Cardiac ventricle fibroblast (primary cell): ENCODE measurements around the gene TOR1A. TPM values are rescaled to one million over a fixed set of nuclear protein-coding genes. Genes with fewer than 3 reads are reported as not detected.

Experiments
- total RNA-seq: library from RNA; depleted of rRNA; stranded (reverse); fragments of >200 nt; gene quantifications from 2 replicates; pipeline ENCODE4 v1.2.3, GENCODE V29; 2015

Gene TOR1A
- 27.5 and 32.2 TPM in 2 replicates for total RNA-seq

GRCh38 chr9:129823935-129824601, at the start of gene TOR1A:
TSS of gene TOR1A (minus strand) at chr9:129824136. CDS start at chr9:129824085, 51 bp downstream.

DNA sequence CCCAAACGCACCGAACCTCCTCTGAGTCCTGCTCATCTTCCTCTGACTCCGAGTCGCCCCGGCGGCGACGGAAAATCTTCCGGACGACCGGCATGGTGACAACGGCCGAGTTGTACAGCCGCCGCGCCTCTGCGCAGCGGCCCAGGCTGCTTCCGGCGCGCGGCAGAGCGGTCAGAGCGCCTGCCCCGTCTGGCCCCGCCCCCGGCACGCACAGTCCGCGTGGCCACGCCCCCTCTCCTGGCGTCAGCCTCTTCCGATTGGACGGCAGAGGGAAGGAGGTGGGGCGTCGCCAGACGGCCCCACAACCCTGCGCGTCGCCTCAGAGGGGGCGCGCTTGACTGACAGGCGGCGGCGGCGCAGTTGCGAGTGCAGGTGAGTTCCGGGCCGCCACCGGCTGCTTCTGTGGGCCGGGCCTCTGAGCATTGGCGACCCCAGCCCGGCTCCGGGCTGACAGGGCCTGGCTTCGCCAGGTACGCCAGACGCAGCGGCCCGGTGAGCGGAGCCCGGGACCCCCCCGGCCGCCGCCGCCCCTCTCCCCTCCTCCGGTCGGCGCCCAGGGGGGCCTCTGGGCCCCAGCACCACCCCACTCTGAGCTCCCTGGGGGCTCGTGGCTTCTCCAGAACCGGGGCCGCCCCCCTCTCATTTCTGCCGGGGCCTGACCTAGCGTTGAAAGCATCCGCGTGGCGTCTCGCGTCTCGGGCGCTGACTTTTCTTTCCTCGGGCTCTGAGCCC, 11.4 kb upstream of the TOR1A start, which contains the start of the genes C9orf78 and USP20:
Gene C9orf78 (minus strand): TSS at position 148 of the 732 bp plus-strand sequence. CDS start 54 bp downstream, at position 94.
Gene USP20 (plus strand): TSS at position 331 of the 732 bp plus-strand sequence. CDS start 17,098 bp downstream, outside the sequence.

GRCh38 chr9:129802833-129803675, 20.9 kb downstream of the TOR1A start, which contains the start of gene TOR1B:
TSS of gene TOR1B (plus strand) at chr9:129803184. CDS start at chr9:129803213, 29 bp downstream.

Other genes with a start within 250 kb of the TOR1A start
- gene C9orf50, start 203.0 kb downstream of the TOR1A start, total RNA-seq, result 0.12 TPM in 1 of 2 replicates, not detected in the other
- 17.6 and 27.1 TPM in 2 replicates for gene NTMT1, start 198.0 kb downstream of the TOR1A start, total RNA-seq
- 10.4 and 11.4 TPM in 2 replicates for gene ASB6, start 182.0 kb downstream of the TOR1A start, total RNA-seq
- gene PRRX2, start 158.5 kb downstream of the TOR1A start, total RNA-seq, result 6.5 and 11.9 TPM in 2 replicates
- 7.4 and 8.9 TPM in 2 replicates for gene PTGES, start 71.1 kb downstream of the TOR1A start, total RNA-seq
- gene TOR1B, start 21.0 kb downstream of the TOR1A start, total RNA-seq, result 22.7 and 28.6 TPM in 2 replicates
- 33.4 and 44.5 TPM in 2 replicates for gene C9orf78, start 11.1 kb upstream of the TOR1A start, total RNA-seq
- gene USP20, start 11.3 kb upstream of the TOR1A start, total RNA-seq, result 11.1 and 17.2 TPM in 2 replicates
- gene FNBP1, start 219.1 kb upstream of the TOR1A start, total RNA-seq, result 24.0 and 26.8 TPM in 2 replicates
- gene GPR107, start 229.8 kb upstream of the TOR1A start, total RNA-seq, result 21.7 and 23.6 TPM in 2 replicates